ENCODE measurements around the gene DCDC2.

The DCDC2 gene

GRCh38 chr6:24139639-24140038 is 218.2 kb downstream of the DCDC2 start:
- DNase-seq = no peak

DNA sequence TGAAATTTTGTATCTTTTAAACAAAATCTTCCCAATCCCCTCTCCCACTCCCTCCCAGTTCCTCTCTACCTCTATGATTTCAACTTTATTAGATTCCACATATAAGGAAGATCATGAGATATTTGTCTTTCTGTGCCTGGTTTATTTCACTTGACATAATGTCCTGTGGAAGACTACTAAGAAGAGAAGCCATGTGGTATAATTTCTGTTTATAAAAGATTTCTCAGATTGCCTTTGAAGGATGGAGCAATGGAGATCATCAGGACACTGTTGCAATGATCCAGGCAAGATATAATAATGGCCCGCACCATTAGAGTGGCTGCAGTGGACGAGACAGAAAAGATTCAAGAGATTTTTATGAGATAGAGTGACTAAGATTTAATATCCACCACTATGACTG is 218.8 kb downstream of the DCDC2 start:
- DNase-seq = no peak

GRCh38 chr6:24131751-24132150 is 226.1 kb downstream of the DCDC2 start:
- no peak for DNase-seq

- no peak for DNase-seq
These were observed 230.5 kb downstream of the DCDC2 start for GRCh38 chr6:24127316-24127715.

- DNase-seq = no peak
These were observed 231.2 kb downstream of the DCDC2 start for GRCh38 chr6:24126586-24127192.

DNA sequence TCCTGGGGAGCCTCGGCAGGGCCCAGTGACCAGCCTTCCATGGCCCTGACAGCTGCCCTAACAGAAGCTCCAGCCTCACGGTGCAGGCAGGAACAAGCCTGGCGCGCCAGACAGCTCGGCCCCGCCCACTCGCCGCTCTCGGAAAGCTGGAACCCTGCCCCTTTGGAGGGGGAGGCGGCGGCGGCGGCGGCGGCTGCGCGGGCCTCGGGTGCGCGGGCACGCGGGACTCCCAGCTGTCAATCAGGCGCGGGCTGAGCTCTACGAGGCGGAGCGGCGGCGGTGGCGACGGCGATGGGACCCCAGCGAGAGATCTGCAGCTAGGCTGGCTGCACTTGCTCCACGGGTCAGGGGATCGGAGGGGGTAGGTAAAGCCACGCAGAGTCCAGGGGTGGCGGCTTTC is 231.9 kb downstream of the DCDC2 start, which contains the start of gene NRSN1:
Gene NRSN1, plus strand, starts transcription at position 236 of the 400 bp plus-strand sequence. CDS start 8,113 bp downstream, outside the sequence.
- DNase-seq = peak; percentile 51

- peak; percentile 56 for DNase-seq
These were observed 235.7 kb downstream of the DCDC2 start for GRCh38 chr6:24122139-24122538.

All from SHP77 treated with DMSO at 0.1 percent for 48 hours (cell line).